SU-DHL-6 (cell line): Measurements from ENCODE around the gene FAM89A.

Experiments
- H2AFZ ChIP-seq: fragments of 200-600 bp; sonication (generic); 2 replicates; pipeline ENCODE4 v1.6.1; 2014; ENCODE audit warnings: low read depth, mild to moderate bottlenecking, moderate library complexity, mixed read lengths, antibody characterized with exemption, low read length; ENCODE audit not compliant: severe bottlenecking
- H3F3A ChIP-seq: fragments of 200-600 bp; shearing (Covaris generic); 2 replicates; pipeline ENCODE4 v1.6.0; 2016; ENCODE audit warnings: antibody characterized with exemption, mild to moderate bottlenecking; ENCODE audit not compliant: insufficient read depth
- H3K27ac ChIP-seq: fragments of 200-600 bp; sonication (generic); 2 replicates; pipeline ENCODE4 v1.5.1; 2016; ENCODE audit warnings: low read depth, mild to moderate bottlenecking, low read length, moderate library complexity, mixed read lengths
- H3K27me3 ChIP-seq: fragments of 200-600 bp; sonication (generic), shearing (Covaris generic); 2 replicates; pipeline ENCODE4 v1.6.0; 2014; ENCODE audit warnings: mild to moderate bottlenecking, low read length
- H3K36me3 ChIP-seq: fragments of 200-600 bp; sonication (generic); 2 replicates; pipeline ENCODE4 v1.6.1; 2014; ENCODE audit warnings: mild to moderate bottlenecking, low read length, mixed read lengths
- H3K4me2 ChIP-seq: fragments of 300-600, 200-600 bp; shearing (Covaris generic), sonication (generic); 2 replicates; pipeline ENCODE4 v1.6.0; 2014; ENCODE audit warnings: low read length, low read depth, mild to moderate bottlenecking; ENCODE audit not compliant: poor library complexity, severe bottlenecking
- H3K4me3 ChIP-seq: fragments of 200-600 bp; sonication (generic); 2 replicates; pipeline ENCODE4 v1.5.1; 2014; ENCODE audit warnings: antibody characterized with exemption, low read length, mild to moderate bottlenecking, mixed read lengths; ENCODE audit not compliant: insufficient read depth, poor library complexity, severe bottlenecking
- H3K79me2 ChIP-seq: fragments of 200-600 bp; sonication (generic); 2 replicates; pipeline ENCODE4 v1.6.1; 2014; ENCODE audit warnings: mild to moderate bottlenecking, low read length, moderate library complexity; ENCODE audit not compliant: insufficient read depth
- H3K9ac ChIP-seq: fragments of 200-600 bp; sonication (generic); 2 replicates; pipeline ENCODE4 v1.7.0; 2014; ENCODE audit warnings: mild to moderate bottlenecking, low read length
- H3K9me2 ChIP-seq: fragments of 200-600 bp; sonication (generic); replicated peaks from 2 replicates; pipeline ENCODE4 v1.6.1; 2014; ENCODE audit warnings: low read length; ENCODE audit not compliant: insufficient read depth
- H3K9me3 ChIP-seq: fragments of 200-600 bp; sonication (generic); 2 replicates; pipeline ENCODE4 v1.6.1; 2014; ENCODE audit warnings: low read length, mixed read lengths; ENCODE audit not compliant: insufficient read depth
- H4K20me1 ChIP-seq: fragments of 200-600 bp; sonication (generic); 2 replicates; pipeline ENCODE4 v1.6.1; 2014; ENCODE audit warnings: low read depth, mild to moderate bottlenecking, antibody characterized with exemption, low read length, moderate library complexity, mixed read lengths
- EZH2phosphoT487 ChIP-seq: fragments of 200-600 bp; sonication (generic), shearing (Covaris generic); conservative IDR thresholded peaks from 2 replicates; pipeline ENCODE4 v1.6.1; 2018; ENCODE audit warnings: mild to moderate bottlenecking, antibody characterized with exemption, low read length, moderate library complexity, mixed read lengths
- TF ChIP-seq, protein P1 (sequence below): fragments of 200-600 bp; sonication (generic); IDR thresholded peaks from one replicate; pipeline ENCODE4 v1.5.1; 2017; ENCODE audit warnings: antibody characterized with exemption, mild to moderate bottlenecking, low read length, moderate library complexity; ENCODE audit not compliant: insufficient read depth, poor library complexity, severe bottlenecking

FAM89A gene

DNA sequence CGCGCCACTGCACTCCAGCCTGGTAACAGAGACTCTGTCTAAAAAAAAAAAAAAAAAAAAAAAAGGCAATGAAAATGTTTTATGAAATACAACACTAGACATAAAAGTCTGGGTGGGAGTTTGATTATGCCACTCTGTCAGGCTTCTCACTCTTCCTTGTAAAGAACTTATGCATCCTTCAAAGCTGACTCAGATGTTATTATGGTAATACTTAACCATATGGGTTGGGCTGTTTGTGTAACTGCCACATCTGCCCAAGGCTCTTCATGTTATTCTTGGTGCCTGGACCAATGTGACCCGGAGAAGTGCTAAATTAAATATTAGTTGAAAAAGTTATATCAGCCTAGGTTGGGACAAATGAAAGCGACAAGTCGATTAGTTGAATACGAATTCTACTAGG is 23.8 kb downstream of the FAM89A start:
- Histone ChIP-seq H2AFZ (no peak overlapping the region), H3K36me3 (no peaks in the 10 kb centered on the region), H3K9ac (no peak overlapping the region), H3K79me2 (no peaks in the 10 kb centered on the region), H3K27ac (no peak overlapping the region), H4K20me1 (no peaks in the 10 kb centered on the region), H3K4me2 (no peak overlapping the region), H3K9me3 (no peaks in the 10 kb centered on the region), H3F3A (no peaks in the 10 kb centered on the region), H3K4me3 (no peak overlapping the region), H3K27me3 (no peaks in the 10 kb centered on the region), H3K9me2 (no peaks in the 10 kb centered on the region)
- no peak for TF ChIP-seq EZH2phosphoT487
- TF ChIP-seq, protein P1, sequence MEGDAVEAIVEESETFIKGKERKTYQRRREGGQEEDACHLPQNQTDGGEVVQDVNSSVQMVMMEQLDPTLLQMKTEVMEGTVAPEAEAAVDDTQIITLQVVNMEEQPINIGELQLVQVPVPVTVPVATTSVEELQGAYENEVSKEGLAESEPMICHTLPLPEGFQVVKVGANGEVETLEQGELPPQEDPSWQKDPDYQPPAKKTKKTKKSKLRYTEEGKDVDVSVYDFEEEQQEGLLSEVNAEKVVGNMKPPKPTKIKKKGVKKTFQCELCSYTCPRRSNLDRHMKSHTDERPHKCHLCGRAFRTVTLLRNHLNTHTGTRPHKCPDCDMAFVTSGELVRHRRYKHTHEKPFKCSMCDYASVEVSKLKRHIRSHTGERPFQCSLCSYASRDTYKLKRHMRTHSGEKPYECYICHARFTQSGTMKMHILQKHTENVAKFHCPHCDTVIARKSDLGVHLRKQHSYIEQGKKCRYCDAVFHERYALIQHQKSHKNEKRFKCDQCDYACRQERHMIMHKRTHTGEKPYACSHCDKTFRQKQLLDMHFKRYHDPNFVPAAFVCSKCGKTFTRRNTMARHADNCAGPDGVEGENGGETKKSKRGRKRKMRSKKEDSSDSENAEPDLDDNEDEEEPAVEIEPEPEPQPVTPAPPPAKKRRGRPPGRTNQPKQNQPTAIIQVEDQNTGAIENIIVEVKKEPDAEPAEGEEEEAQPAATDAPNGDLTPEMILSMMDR: no peak

GRCh38 chr1:231013391-231014015 is 26.6 kb downstream of the FAM89A start:
- Histone ChIP-seq H3K36me3 (no peaks in the 10 kb centered on the region), H3K9ac (no peak overlapping the region), H4K20me1 (no peaks in the 10 kb centered on the region), H2AFZ (no peak overlapping the region), H3K27ac (no peak overlapping the region), H3F3A (no peaks in the 10 kb centered on the region), H3K9me3 (no peaks in the 10 kb centered on the region), H3K79me2 (no peaks in the 10 kb centered on the region), H3K27me3 (no peaks in the 10 kb centered on the region), H3K4me3 (no peak overlapping the region), H3K9me2 (no peaks in the 10 kb centered on the region), H3K4me2 (no peak overlapping the region)
- no peak for TF ChIP-seq EZH2phosphoT487
- TF ChIP-seq, protein P1: no peak

DNA sequence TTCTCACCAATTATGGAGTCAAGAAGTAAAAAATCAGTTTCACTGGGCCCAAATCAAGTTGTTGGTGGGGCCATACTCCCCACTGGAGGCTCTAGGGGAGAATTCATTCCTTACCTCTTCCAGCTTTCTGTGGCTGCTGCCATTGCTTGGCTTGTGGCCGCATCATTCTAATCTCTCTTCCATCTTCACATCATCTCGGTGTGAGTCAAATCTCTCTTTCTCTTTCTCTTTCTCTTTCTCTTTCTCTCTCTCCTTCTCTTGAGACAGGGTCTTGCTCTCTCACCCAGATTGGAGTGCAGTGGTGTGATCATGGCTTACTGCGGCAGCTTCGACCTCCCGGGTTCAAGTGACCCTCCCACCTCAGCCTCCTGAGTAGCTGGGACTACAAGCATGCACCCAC is 28.1 kb downstream of the FAM89A start:
- TF ChIP-seq EZH2phosphoT487: no peak
- TF ChIP-seq, protein P1: no peak
- Histone ChIP-seq H2AFZ (no peak overlapping the region), H4K20me1 (no peaks in the 10 kb centered on the region), H3K36me3 (no peaks in the 10 kb centered on the region), H3K9me2 (no peaks in the 10 kb centered on the region), H3F3A (no peaks in the 10 kb centered on the region), H3K79me2 (no peaks in the 10 kb centered on the region), H3K9me3 (peaks cover 4% of the 10 kb centered on the region; the same call in 1 of the 2 replicates), H3K4me2 (no peak overlapping the region), H3K27ac (no peak overlapping the region), H3K9ac (no peak overlapping the region), H3K27me3 (no peaks in the 10 kb centered on the region), H3K4me3 (no peak overlapping the region)
